Activated gamma-delta T cell treated with Interleukin-2 at 50 U/mL for 16 hours (primary cell): ENCODE results near the gene MSANTD1.
A peak's percentile ranks its signal among the peaks of the same experiment; 100 is the strongest.

ENCODE experiments used
- DNase-seq: peaks from one replicate; pipeline ENCODE4 v3.0.0-alpha.2; 2020

Gene MSANTD1

GRCh38 chr4:3248811-3249661 lies at the start of gene MSANTD1:
Gene MSANTD1, plus strand, starts transcription at chr4:3249159. Its CDS starts 64 bp downstream, at chr4:3249223.
- no peak for DNase-seq

GRCh38 chr4:3199653-3200422 lies 49.1 kb upstream of the MSANTD1 start:
- no peak for DNase-seq

GRCh38 chr4:3200423-3201090 lies 48.4 kb upstream of the MSANTD1 start:
- DNase-seq = no peak

- peak; percentile 76 for DNase-seq
Measured at GRCh38 chr4:3201718-3202702, 46.9 kb upstream of the MSANTD1 start.

GRCh38 chr4:3202836-3203820 lies 45.8 kb upstream of the MSANTD1 start:
- no peak for DNase-seq

- DNase-seq = no peak
Measured at GRCh38 chr4:3203971-3204431, 45.0 kb upstream of the MSANTD1 start.

GRCh38 chr4:3205995-3206394 lies 43.0 kb upstream of the MSANTD1 start:
- no peak for DNase-seq

- no peak for DNase-seq
Measured at GRCh38 chr4:3206439-3207100, 42.4 kb upstream of the MSANTD1 start.

GRCh38 chr4:3207531-3208037 lies 41.4 kb upstream of the MSANTD1 start:
- DNase-seq = no peak

GRCh38 chr4:3208826-3209225 lies 40.1 kb upstream of the MSANTD1 start:
- DNase-seq = no peak

GRCh38 chr4:3209551-3210325 lies 39.2 kb upstream of the MSANTD1 start:
- no peak for DNase-seq

GRCh38 chr4:3210467-3210866 lies 38.5 kb upstream of the MSANTD1 start:
- no peak for DNase-seq

- no peak for DNase-seq
Measured at GRCh38 chr4:3211866-3212265, 37.1 kb upstream of the MSANTD1 start.

GRCh38 chr4:3212391-3213105 lies 36.4 kb upstream of the MSANTD1 start:
- DNase-seq = no peak

- DNase-seq = no peak
Measured at GRCh38 chr4:3213106-3213425, 35.9 kb upstream of the MSANTD1 start.

- no peak for DNase-seq
Measured at GRCh38 chr4:3213661-3214250, 35.2 kb upstream of the MSANTD1 start.

GRCh38 chr4:3215256-3215655 lies 33.7 kb upstream of the MSANTD1 start:
- DNase-seq = no peak

- no peak for DNase-seq
Measured at GRCh38 chr4:3215733-3216132, 33.2 kb upstream of the MSANTD1 start.
